GM21737 (cell line): ENCODE measurements around the gene HDLBP.
"Not testable (repeated sequence)": the region's sequence is repeated elsewhere in the genome, so short reads cannot be mapped to it uniquely, and the experiment has no call there.

ENCODE experiments used
- ATAC-seq: cut with Tn5 transposase; IDR thresholded peaks from one replicate; pipeline ENCODE4 v1.9.1; 2021; ENCODE audit warnings: mild to moderate bottlenecking, moderate library complexity; ENCODE audit not compliant: unreplicated experiment

The HDLBP gene

GRCh38 chr2:241307055-241307454 is 8.4 kb downstream of the HDLBP start:
- ATAC-seq = no peak

GRCh38 chr2:241304039-241304670 is 11.3 kb downstream of the HDLBP start:
- ATAC-seq = no peak

DNA sequence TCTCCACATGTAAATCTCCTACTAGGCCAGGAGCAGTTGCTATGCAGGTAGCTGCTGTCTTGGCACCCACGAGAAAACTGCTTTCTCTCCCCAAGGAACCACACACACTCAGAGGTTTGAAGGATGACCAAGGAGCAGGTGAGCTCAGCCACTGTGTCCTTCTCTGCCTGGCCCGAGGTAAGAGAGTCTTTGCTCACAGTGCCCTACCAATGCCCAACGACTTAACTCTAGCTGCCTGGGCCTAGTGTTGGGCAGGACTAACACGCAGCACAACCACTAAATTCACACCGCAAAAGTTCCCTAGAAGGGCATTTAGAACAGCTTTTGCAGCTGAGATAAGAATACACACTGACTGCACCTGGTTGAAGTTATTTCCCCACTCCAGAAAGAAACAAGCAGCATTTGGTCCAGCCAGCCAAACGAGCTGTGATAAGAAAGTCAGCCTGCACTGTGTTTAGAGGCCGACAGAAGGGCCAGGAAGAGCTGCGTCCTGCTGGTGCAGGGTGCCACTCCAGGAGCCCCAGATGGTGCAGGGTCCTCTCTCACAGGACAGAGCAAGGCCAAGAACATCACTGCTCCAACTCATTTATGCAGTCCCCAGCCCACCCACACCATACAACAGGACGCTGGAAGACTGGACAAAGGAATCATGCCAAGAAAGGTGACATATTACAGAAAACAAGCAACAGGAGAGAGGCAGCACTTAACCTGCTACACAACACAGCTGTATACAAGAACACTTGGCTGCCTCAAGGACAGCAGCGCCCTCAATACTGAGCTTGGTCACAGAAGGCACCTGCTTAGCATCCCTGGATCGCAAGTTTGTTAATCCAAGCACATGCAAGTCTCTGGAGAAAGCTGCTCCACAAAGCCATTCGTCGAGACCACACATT is 12.5 kb downstream of the HDLBP start:
- no peak for ATAC-seq

GRCh38 chr2:241302083-241302482 is 13.4 kb downstream of the HDLBP start:
- ATAC-seq = no peak

DNA sequence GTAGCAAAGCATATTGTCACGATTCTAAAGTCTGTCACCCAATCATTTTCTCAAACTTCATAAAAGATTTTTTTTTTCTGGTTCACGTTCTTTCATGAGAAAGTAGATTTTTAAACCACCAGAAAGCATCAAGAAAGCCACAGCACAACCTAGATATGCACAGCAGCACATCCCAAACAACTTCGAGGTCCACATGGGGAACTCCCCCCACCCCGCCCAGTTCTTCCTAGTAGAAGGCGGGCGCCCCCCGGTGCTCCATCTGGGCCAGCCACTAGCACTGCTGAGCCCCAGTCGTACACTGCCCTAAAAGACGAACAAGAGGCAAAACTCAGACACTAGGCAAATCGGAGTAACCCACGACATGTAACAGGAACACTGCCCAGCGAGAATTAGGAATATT is 15.5 kb downstream of the HDLBP start:
- ATAC-seq = no peak

DNA sequence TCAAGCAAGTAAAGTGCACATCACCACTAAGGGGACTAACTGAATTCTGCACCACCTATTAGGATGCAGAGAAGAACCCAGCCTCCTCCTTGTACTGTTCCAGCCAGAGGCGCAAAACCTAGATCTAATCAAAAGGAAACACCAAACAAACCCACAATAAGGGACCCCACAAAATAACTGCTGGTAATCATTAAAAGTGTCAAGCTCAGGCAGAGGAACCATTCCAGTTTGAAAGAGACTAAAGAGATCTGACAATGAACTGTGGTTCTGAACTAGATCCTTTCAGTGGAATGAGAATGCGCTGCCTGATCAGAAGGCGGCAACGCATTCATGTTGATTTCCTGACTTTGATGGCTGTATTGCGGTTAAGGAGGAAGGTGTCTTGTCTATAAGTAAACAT is 16.8 kb downstream of the HDLBP start:
- no peak for ATAC-seq

DNA sequence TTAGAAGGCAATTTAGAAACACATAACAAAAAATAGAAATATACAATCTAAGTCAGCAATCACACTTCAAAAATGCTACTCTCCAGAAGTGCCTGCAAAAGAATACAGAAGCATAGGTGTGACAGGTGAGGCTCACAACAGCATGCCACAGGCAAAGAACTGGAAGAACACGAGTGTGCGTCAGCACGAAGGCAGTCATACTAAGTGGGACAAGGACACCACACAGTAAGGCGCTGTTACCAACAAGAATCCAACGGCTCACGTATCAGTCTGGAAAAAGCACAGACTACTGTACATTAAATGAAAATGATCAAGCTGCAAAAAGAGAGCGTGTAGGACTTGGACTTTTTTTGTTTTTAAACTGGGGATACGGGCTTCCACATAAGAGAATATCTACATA is 18.7 kb downstream of the HDLBP start:
- no peak for ATAC-seq

GRCh38 chr2:241295326-241296095 is 20.0 kb downstream of the HDLBP start:
- no peak for ATAC-seq

GRCh38 chr2:241293378-241293797 is 22.1 kb downstream of the HDLBP start:
- ATAC-seq = not testable (repeated sequence)

- no peak for ATAC-seq
Observed at GRCh38 chr2:241291977-241292376, 23.5 kb downstream of the HDLBP start.

DNA sequence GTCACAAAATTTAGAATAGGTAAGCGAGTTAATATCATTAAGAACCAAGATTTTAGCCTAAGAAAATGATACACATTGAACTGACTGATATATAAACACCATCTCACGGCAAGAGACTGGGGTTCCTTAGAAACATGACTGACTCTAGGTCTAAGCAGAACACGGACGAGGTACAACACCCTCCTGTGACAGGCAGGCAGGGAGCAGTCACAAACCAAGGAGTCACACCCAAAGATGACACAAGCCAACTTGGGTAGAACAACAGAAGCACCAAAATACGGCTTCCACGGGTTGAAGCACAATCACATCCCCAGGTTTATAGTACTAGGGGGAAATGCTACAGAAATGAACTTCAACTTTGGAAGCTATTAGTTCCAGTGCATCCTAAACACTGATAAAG is 24.3 kb downstream of the HDLBP start:
- ATAC-seq = no peak

DNA sequence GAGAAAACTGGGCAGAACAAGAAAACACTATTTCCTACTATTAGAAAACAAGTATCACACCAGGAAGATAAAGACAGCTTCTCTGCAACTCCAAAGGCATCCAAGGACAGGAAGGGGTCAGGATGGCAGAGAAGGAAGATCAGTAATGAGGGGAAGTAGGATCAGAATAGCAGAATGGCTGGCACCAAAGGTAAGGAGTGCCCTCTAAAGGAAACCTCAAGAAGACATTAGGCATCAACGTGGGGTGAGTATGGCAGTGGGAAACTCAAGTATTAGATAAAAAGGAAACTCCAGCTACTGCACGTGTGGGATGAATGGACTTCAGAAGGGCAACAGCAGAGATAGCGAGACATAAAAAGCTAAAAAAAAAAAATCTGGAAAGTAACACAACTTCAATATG is 25.9 kb downstream of the HDLBP start:
- ATAC-seq = no peak

DNA sequence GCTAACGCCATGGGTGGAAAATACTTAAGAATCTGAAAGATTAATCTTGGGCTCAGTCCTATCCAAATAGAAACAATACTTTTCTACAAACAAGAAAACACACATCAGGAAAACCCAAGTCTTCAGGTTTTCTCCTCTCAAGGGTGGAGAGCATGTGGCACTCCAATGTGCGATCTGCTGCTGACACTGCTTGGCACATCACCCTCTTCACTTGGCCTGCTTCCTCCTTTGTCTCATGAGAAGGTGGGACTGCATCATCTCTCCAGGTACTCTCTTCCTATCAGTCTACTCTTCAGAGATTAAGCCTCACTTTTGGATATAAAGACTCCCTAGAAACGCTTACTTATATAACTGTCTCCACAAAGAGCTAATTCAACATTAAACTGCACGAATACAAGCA is 26.4 kb downstream of the HDLBP start:
- no peak for ATAC-seq

DNA sequence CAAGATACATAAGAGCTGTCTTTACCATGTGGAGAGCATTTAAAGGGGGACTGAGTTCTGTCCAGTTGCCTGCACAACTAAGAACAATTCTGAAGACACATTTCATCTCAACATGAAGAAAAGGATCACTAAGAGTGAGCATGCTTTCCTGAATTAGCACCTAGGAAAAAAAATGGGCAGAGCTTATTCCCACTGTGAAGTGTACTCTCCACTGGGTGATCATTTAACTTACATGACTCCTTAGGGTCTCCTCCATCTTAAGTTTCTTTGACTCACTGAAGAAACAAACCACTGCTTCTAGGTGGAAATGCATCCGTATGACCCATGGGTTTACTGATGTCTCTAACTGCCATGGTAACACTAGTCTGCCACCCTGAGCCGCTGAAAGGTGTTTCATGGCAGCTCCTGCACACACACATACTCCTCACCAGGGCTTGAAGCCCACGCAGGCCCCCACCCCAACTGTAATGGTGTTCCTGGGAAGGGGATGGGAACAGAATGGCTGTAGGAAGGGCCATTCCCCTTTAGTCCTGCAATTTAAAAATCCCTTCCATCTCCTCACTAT is 27.1 kb downstream of the HDLBP start:
- ATAC-seq = no peak

DNA sequence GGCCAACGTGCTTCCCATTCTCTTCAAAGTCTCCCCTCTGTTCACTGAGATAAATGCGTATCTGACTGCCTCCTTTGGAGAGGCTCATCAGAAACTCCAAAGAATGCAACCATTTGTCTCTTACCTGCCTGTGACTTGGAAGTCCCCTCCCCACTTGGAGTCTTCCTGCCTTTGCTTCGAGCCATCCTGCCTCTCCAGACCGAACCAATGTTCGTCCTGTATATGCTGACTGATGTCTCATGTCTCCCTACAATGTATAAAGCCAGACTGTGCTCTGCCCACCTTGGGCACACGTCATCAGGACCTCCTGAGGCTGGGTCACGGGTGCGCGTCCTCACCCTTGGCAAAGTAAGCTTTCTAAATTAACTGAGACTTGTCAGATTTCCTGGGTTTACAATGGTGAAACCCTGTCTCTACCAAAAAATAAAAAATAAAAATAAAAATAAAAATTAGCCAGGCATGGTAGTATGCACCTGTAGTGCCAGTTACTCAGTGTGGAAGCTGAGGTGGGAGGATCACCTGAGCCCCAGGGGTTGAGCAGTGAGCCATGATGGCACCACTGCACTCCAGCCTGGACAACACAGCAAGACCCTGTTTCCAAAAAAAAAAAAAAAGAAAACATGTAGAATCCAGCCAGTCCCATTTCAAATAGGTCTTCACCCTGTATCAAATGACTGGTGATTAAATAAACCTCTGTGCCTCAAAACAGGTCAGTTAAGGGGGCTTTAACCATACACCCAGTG is 29.0 kb downstream of the HDLBP start:
- no peak for ATAC-seq

DNA sequence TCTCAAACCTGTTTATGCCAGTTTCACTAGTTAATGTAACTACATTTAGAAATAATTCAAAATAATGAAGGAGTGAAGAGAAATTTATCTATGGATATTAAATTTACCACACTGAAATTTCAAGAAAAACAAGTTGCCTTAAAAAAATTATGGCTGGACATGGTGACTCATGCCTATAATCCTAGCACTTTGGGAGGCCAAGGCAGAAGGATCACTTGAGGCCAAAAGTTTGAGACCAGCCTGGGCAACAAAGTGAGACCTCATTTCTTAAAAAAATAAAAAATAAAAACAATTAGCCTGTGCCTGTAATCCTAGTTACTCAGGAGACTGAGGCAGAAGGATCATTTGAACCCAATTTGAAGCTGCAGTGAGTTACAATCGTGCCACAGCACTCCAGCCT is 29.9 kb downstream of the HDLBP start:
- ATAC-seq = no peak

DNA sequence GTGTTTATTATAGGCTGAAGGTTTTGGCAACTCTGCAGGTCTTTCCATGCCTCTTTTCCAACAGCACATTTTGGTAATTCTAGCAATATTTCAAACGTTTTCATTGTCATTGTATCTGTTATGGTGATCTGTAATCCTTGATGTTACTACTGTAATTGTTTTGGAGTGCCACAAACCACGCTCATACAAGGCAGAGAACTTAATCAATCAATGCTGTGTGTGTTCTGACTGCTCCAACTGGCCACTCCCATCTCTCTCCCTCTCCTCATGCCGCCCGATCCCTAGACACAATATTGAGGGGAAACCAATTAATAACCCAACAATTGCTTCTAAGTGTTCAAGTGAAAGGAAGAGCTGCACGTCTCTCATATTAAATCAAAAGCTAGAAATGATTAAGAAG is 32.9 kb downstream of the HDLBP start:
- ATAC-seq = no peak

- no peak for ATAC-seq
Observed at GRCh38 chr2:241280291-241280690, 35.2 kb downstream of the HDLBP start.

GRCh38 chr2:241279828-241280227 is 35.6 kb downstream of the HDLBP start:
- no peak for ATAC-seq

DNA sequence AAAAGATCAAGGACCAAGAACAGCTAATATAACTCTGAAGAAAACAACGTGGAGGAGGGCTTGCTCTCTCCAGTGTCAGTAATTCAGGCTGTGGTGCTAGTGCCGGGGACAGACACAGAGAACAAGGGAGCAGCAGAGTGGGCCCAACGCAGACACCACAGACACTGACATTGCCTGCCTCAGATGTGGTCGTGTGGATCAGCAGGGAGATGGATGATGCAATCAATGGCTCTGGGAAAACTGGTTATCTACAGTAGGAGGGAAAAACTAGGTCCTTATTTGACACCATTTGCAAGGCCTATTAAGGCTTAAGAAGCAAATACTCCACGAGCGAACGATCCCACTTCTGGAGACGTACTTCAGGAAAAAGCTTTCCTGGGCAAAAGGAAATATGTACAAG is 36.1 kb downstream of the HDLBP start:
- no peak for ATAC-seq

- not testable (repeated sequence) for ATAC-seq
Observed at GRCh38 chr2:241278306-241278705, 37.2 kb downstream of the HDLBP start.
